ENCODE results near the gene PDCD1. TPM values are rescaled to one million over a fixed set of nuclear protein-coding genes. Genes with fewer than 3 reads are reported as not detected.
"Not testable (repeated sequence)": the region's sequence is repeated elsewhere in the genome, so short reads cannot be mapped to it uniquely, and the experiment has no call there.

Gene PDCD1
- total RNA-seq, 1 donor = not detected

DNA sequence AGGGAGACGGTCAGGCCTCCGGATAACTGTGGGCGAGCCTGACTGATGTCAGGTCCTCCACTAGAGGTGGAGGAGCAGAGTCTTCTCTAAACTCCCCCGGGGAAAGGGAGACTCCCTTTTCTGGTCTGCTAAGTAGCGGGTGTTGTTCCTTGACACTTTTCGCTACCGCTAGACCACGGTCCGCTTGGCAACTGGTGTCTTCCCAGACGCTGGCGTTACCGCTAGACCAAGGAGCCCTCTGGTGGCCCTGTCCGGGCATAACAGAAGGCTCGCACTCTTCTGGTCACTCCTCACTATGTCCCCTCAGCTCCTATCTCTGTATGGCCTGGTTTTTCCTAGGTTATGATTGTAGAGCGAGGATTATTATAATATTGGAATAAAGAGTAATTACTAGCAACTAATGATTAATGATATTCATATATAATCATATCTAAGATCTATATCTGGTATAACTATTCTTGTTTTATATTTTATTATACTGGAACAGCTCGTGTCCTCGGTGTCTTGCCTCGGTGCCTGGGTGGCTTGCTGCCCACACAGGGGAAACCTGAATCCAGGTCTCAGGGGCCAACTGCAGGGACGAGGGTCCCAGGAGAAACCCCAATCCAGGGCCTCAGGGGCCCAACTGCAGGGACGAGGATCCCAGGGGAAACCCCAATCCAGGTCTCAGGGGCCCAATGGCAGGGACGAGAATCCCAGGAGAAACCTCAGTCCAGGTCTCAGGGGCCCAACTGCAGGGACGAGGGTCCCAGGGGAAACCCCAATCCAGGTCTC, 17.2 kb upstream of the PDCD1 start:
- TF ChIP-seq CTCF (IDR thresholded peaks at IDR 0.05; ENCODE audit: insufficient read depth, low read depth, low read length) = peak; percentile 25
- H3K4me3 ChIP-seq (ENCODE audit: low read depth, low read length); DNase-seq (ENCODE audit: low read depth): not testable (repeated sequence)

GRCh38 chr2:241874277-241874925, 15.7 kb upstream of the PDCD1 start:
- DNase-seq (ENCODE audit: low read depth) = no peak
- no peak for TF ChIP-seq CTCF (IDR thresholded peaks at IDR 0.05; ENCODE audit: insufficient read depth, low read depth, low read length)
- H3K4me3 ChIP-seq (ENCODE audit: low read depth, low read length) = no peak overlapping the region

DNA sequence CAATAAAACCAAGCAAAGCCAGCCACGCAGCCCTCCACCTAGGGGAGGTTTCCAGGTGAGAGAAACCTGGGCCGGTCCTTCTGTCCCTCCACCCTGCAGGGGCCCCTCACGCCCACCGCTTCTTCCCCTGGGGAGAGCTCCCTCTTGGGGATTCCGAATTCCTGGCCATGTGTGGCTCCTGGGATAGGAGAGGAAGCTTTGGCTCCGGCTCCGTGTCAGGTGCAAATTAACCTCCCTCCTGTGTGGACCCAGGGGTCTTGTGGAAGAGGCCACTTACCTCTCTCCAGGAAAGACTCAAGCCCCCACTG, 15.1 kb upstream of the PDCD1 start:
- no peak for TF ChIP-seq CTCF (IDR thresholded peaks at IDR 0.05; ENCODE audit: insufficient read depth, low read depth, low read length)
- no peak for DNase-seq (ENCODE audit: low read depth)
- H3K4me3 ChIP-seq (ENCODE audit: low read depth, low read length) = no peak overlapping the region

- no peak for DNase-seq (ENCODE audit: low read depth)
- TF ChIP-seq CTCF (IDR thresholded peaks at IDR 0.05; ENCODE audit: insufficient read depth, low read depth, low read length) = no peak
Observed at GRCh38 chr2:241873081-241873802, 14.5 kb upstream of the PDCD1 start.

GRCh38 chr2:241872313-241872642, 13.6 kb upstream of the PDCD1 start:
- DNase-seq (ENCODE audit: low read depth) = no peak
- H3K4me3 ChIP-seq (ENCODE audit: low read depth, low read length) = no peak overlapping the region
- TF ChIP-seq CTCF (IDR thresholded peaks at IDR 0.05; ENCODE audit: insufficient read depth, low read depth, low read length) = no peak

More at GRCh38 chr2:241873081-241873802, 14.5 kb upstream of the PDCD1 start:
- no peak overlapping the region for H3K4me3 ChIP-seq (ENCODE audit: low read depth, low read length)

GRCh38 chr2:241871538-241872312, 13.0 kb upstream of the PDCD1 start:
- no peak for TF ChIP-seq CTCF (IDR thresholded peaks at IDR 0.05; ENCODE audit: insufficient read depth, low read depth, low read length)
- no peak overlapping the region for H3K4me3 ChIP-seq (ENCODE audit: low read depth, low read length)
- no peak for DNase-seq (ENCODE audit: low read depth)
